ENCODE data around the gene RBSN.

GRCh38 chr3:15094187-15094875 lies 4.6 kb downstream of the RBSN start:
- no peak for TF ChIP-seq CTCF (conservative IDR thresholded peaks at IDR 0.05)
- TF ChIP-seq EZH2 (IDR thresholded peaks at IDR 0.05; ENCODE audit: low read depth) = no peak

Measured in PC-9 (cell line).